ENCODE results near the gene LCTL. TPM values are rescaled to one million over a fixed set of nuclear protein-coding genes. Genes with fewer than 3 reads are reported as not detected.

The LCTL gene
- polyA plus RNA-seq, 3 donors: not detected

DNA sequence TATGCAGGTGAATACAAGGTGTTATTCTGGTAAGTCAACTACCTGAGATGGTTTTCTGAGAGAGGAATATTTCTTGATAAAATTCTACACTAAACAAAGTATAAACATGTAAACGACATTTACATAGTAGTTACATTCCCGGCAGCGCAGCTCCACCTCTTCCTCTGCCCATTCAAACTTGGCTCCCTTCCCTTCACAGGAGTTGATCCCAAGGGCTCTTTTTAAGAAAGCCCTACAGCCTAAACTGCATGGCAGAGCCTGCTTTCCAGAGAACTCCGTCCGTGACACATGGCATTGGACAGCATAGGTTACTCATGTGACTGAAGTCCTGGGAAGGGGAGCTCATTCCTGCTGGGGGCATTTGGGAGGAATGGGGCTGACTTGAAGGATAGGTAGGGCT lies 22.0 kb upstream of the LCTL start:
- no peak overlapping the region for H3K4me3 Mint-ChIP-seq
- WGBS (ENCODE audit: insufficient coverage): 84% methylated on average over 5 of the region's 5 CpGs
- intact Hi-C loops (cut with micrococcal nuclease): no loop called here

DNA sequence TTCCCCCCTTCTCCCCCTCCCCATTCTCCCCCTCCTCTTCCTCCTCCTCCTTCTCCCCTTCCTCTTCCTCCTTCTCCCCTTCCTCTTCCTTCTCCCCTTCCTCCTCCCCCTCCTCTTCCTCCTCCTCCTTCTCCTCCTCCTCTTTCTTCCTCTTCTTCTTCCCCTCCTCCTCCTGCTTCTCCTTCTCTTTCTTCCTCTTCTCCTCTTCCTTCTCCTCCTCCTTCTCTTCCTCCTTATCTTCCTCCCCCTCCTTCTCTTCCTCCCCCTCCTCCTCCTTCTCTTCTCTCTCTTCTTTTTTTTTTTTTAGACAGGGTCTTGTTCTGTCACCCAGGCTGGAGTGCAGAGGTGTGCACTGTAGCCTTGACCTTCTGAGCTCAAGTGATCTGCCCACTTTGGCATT lies 21.2 kb upstream of the LCTL start:
- intact Hi-C loops (cut with micrococcal nuclease): no loop called here
- peaks cover 8% of the 10 kb centered on the region for H3K4me1 Mint-ChIP-seq
- peaks cover 0 to 6% of the 10 kb centered on the region in 2 donors for H3K4me1 ChIP-seq (ENCODE audit: control insufficient read depth in 1 of 2, insufficient read depth in 2 of 2, low read length in 2 of 2)

More for the DNA sequence above, 22.0 kb upstream of the LCTL start:
- Mint-ChIP-seq H3K27ac (no peak overlapping the region), H3K9me3 (peaks cover 0 to 5% (median 0%) of the 10 kb centered on the region in 7 donors), H3K27me3 (ENCODE audit: low read depth in 3 of 3) (peaks cover 4 to 5% (median 5%) of the 10 kb centered on the region in 3 donors), H3K36me3 (no peaks in the 10 kb centered on the region), H3K4me1 (peaks cover 6% of the 10 kb centered on the region)
- Histone ChIP-seq H3K27me3 (ENCODE audit: control insufficient read depth in 2 of 2, insufficient read depth in 2 of 2, low read length in 2 of 2) (no peaks in the 10 kb centered on the region), H4K20me1 (ENCODE audit: insufficient read depth, low read length) (no peaks in the 10 kb centered on the region), H3K4me2 (replicated peaks; ENCODE audit: extremely low read depth, low read length, poor library complexity, severe bottlenecking) (no peak overlapping the region), H3K9ac (ENCODE audit: insufficient read depth, low read length, poor library complexity, severe bottlenecking) (peak overlapping the region; percentile 15), H3K27ac (ENCODE audit: low read depth in 1 of 2, low read length in 2 of 2) (no peak overlapping the region), H3K36me3 (replicated peaks in 1 of 2; ENCODE audit: control insufficient read depth in 1 of 2, insufficient read depth in 2 of 2, low read length in 2 of 2) (no peaks in the 10 kb centered on the region), H3K4me3 (replicated peaks in 1 of 3; ENCODE audit: low read depth in 2 of 3, low read length in 3 of 3) (no peak overlapping the region), H2AFZ (ENCODE audit: insufficient read depth, low read depth, low read length, poor library complexity, severe bottlenecking) (no peak overlapping the region), H3K9me3 (replicated peaks in 1 of 2; ENCODE audit: control insufficient read depth in 1 of 2, insufficient read depth in 1 of 2, low read length in 2 of 2) (no peaks in the 10 kb centered on the region), H3K4me1 (ENCODE audit: control insufficient read depth in 1 of 2, insufficient read depth in 2 of 2, low read length in 2 of 2) (no peaks in the 10 kb centered on the region), H3K79me2 (ENCODE audit: insufficient read depth, low read length) (no peaks in the 10 kb centered on the region)
- DNase-seq: no peak
- TF ChIP-seq, protein P1, sequence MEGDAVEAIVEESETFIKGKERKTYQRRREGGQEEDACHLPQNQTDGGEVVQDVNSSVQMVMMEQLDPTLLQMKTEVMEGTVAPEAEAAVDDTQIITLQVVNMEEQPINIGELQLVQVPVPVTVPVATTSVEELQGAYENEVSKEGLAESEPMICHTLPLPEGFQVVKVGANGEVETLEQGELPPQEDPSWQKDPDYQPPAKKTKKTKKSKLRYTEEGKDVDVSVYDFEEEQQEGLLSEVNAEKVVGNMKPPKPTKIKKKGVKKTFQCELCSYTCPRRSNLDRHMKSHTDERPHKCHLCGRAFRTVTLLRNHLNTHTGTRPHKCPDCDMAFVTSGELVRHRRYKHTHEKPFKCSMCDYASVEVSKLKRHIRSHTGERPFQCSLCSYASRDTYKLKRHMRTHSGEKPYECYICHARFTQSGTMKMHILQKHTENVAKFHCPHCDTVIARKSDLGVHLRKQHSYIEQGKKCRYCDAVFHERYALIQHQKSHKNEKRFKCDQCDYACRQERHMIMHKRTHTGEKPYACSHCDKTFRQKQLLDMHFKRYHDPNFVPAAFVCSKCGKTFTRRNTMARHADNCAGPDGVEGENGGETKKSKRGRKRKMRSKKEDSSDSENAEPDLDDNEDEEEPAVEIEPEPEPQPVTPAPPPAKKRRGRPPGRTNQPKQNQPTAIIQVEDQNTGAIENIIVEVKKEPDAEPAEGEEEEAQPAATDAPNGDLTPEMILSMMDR (IDR thresholded peaks at IDR 0.05): no peak

More for the DNA sequence above, 21.2 kb upstream of the LCTL start:
- H3K27me3 ChIP-seq (ENCODE audit: control insufficient read depth in 2 of 2, insufficient read depth in 2 of 2, low read length in 2 of 2): no peaks in the 10 kb centered on the region
- H4K20me1 ChIP-seq (ENCODE audit: insufficient read depth, low read length): no peaks in the 10 kb centered on the region
- no peaks in the 10 kb centered on the region for H3K79me2 ChIP-seq (ENCODE audit: insufficient read depth, low read length)
- H3K27ac Mint-ChIP-seq: no peak overlapping the region
- peaks cover 0 to 2% of the 10 kb centered on the region in 2 donors for H3K9me3 ChIP-seq (replicated peaks in 1 of 2; ENCODE audit: control insufficient read depth in 1 of 2, insufficient read depth in 1 of 2, low read length in 2 of 2)
- no peak overlapping the region for H3K27ac ChIP-seq (ENCODE audit: low read depth in 1 of 2, low read length in 2 of 2)
- H3K9me3 Mint-ChIP-seq: peaks cover 0 to 6% (median 2%) of the 10 kb centered on the region in 7 donors
- no peak overlapping the region for H3K9ac ChIP-seq (ENCODE audit: insufficient read depth, low read length, poor library complexity, severe bottlenecking)
- H3K27me3 Mint-ChIP-seq (ENCODE audit: low read depth in 3 of 3): peaks cover 5% of the 10 kb centered on the region in 3 donors
- H2AFZ ChIP-seq (ENCODE audit: insufficient read depth, low read depth, low read length, poor library complexity, severe bottlenecking): no peak overlapping the region
- TF ChIP-seq, protein P1 (IDR thresholded peaks at IDR 0.05): no peak
- DNase-seq: no peak
- H3K4me3 ChIP-seq (replicated peaks in 1 of 3; ENCODE audit: low read depth in 2 of 3, low read length in 3 of 3): no peak overlapping the region
- no peak overlapping the region for H3K4me3 Mint-ChIP-seq
- no peak overlapping the region for H3K4me2 ChIP-seq (replicated peaks; ENCODE audit: extremely low read depth, low read length, poor library complexity, severe bottlenecking)
- H3K36me3 ChIP-seq (replicated peaks in 1 of 2; ENCODE audit: control insufficient read depth in 1 of 2, insufficient read depth in 2 of 2, low read length in 2 of 2): no peaks in the 10 kb centered on the region
- H3K36me3 Mint-ChIP-seq: no peaks in the 10 kb centered on the region

Data from CD14-positive monocyte (primary cell).